Stimulated activated CD4-positive, alpha-beta T cell treated with anti-CD3 and anti-CD28 coated beads, Interleukin-1b, Interleukin-23, amount 100 ng/mL, for 1 hour (primary cell): ENCODE data around the gene B3GAT2.

Source experiments
- DNase-seq, 2 donors: peaks; one replicate each; pipeline ENCODE4 v3.0.0-alpha.2; 2020; ENCODE audit warnings: low read depth in 2 of 2

The B3GAT2 gene

GRCh38 chr6:70842541-70842940 is 114.3 kb downstream of the B3GAT2 start:
- no peak for DNase-seq

DNA sequence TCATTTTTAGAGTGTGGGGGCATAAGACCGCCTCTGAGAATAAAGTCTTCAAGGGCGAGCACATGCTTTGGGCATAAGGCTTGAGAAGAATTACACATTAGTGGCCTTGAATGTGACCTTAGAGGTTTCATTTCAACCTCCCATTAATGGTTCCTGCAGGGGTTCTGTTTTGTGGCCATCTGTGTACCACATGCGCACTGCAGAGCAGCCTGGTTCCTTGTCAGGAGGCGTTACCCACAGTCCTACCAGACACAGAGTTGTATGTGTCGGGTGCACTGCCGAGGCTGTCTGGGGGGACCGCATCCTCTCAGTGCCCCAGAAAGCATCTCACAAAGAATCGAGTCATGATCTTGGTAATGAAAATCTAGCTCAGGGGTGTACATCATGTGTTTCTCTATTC is 115.7 kb downstream of the B3GAT2 start:
- no peak for DNase-seq

GRCh38 chr6:70839286-70840266 is 117.3 kb downstream of the B3GAT2 start:
- DNase-seq: no peak

DNA sequence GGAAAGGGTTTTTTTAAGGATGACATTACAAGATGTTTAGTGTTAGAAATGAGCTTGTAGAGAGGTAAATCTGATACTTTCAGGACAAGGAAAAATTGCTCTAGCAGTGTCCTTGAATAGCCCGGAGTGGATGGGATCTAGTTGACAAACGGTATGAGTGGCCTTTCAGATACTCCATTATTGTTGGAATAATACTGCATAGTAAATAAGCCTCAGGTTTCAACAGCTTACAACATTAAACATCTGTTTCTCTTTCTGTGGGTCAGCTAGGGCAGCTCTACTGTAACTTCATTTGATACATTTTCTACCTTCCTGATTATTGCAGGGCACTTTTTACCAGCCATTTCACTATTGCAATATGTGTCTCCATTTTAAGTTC is 118.0 kb downstream of the B3GAT2 start:
- no peak for DNase-seq

DNA sequence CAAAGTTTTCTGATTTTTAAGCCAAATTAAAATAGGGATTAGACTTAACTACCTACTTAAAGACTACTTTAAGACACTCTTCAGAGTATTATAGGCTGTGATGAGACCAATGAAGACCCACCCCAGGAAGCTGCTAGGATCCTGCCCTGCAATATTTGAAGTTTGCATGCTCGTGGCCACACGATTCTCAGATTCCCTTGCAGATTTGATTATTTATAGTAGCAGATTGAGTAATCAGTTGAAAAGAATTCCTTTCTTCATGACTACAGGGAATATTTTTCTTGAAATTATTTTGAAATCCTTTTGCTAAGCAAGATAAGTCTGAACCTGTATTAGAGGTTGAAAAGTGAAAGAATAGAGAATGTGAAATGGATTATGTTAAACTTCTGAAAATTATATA is 122.3 kb downstream of the B3GAT2 start:
- no peak for DNase-seq

GRCh38 chr6:70831427-70831826 is 125.4 kb downstream of the B3GAT2 start:
- no peak for DNase-seq

DNA sequence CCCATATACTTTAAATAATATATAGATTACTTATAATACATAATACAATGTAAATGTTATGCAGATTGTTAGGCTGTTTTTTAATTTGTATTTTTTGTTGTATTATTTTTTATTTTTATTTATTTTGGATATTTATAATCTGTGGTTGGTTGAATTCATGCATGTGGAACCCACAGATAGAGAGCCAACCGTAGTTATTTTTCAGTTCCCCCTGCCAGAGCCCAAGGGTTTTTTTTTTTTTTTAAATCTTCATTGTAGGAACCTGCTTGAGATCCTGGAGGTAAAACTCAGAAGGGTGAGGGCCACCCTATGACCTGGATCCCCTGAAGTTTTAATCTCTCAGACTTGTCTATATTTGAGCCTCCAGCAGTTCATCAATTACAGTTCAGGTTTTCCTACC is 133.2 kb downstream of the B3GAT2 start:
- no peak for DNase-seq

DNA sequence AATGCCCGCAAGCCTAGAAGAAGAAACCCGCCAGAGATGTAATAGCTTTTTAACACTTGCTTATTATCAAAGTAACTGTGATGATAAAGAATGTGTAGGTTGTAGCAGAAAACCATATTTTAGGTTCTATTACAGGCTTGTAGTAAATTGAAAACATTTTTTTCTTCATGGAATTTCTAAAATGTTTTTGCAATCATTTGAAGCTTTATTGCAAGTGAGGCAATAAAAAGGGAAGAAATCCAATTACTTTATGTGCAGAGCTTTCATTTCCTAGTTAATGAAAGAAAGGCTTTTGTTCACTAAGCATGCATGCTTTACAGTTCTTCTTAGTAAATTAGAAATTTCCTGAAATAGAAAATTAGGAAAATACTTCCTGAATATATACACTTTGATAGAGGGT is 135.1 kb downstream of the B3GAT2 start:
- no peak for DNase-seq

DNA sequence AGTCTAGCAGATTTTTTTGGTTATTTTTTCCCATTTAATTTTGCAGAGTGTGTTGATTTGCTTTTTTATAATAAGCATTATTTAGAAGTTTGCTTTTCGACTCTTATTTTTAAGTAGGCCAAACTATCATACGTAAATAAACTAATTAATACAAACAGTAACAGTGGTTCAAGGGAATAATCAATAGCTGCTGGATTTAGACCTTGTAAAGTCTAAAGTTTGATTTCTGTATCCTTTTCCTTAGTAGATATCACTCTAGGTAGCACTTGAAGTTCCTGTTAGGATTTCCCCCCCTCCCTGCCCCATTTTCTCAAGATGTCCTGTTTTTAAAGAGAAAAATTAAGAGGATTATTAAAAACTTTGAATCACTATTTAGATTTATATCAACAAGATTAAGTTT is 136.1 kb downstream of the B3GAT2 start:
- no peak for DNase-seq

DNA sequence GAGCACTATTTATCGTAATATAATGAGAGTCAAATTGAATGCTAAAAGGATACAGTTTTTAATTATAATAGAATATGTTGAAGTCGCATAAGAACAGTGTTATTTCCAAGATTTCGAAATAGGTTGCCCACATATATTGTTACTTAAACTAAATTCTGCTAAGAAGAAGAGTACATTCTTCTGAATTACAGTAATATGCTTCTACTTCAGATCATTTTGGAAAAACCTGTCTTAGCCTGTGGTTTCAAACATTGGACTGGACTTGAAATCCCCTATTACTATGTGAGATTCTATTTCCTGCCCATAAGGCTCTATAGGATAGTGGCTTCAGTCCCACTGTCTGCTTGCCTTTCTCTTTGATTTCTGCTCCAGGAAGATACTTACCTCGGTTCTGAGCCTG is 137.2 kb downstream of the B3GAT2 start:
- no peak for DNase-seq

DNA sequence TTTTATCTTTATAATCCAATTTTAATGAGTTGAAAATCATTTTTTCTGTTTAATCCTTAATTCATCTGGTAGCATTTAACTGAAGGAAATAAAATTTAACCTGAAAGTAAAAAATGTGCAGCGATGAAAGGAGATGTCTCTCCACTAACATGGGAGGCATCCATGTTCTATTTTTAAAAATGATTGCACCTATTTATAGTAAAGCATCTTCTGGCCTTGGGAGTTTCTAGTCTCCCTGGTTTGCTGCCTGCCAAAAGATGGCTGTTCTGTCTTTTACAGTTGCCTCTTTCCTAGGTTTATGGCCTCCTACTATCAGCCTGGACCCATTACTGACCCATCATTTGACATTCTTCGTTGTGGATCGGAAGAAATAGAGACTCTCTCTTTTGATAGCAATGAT is 143.0 kb downstream of the B3GAT2 start:
- DNase-seq: no peak

DNA sequence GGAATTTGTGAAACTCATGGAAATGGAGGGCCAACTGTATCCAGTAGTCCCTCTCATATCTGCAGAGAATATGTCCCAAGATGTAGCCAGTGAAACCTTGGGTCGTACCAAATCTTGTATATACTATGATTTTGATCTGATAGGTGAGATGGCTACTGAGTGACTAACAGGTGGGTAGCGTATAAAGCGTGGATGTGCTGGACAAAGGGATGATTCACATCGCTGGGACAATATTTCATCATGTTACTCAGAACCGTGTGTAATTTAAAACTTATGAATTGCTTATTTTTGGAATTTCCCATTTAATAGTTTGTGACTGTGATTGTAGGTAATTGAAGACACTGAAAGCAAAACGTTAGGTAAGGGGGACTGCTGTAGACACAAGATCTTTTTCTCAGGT is 145.1 kb downstream of the B3GAT2 start:
- no peak for DNase-seq
